Fibroblast of skin of abdomen (primary cell): ENCODE measurements around the gene OR1E2. TPM values are rescaled to one million over a fixed set of nuclear protein-coding genes. Genes with fewer than 3 reads are reported as not detected.
"Not testable (repeated sequence)": the region's sequence is repeated elsewhere in the genome, so short reads cannot be mapped to it uniquely, and the experiment has no call there.

Experiments
- DNase-seq: peaks from one replicate; pipeline ENCODE4 v3.0.0-alpha.2; 2013
- polyA plus RNA-seq, 2 experiments: library from polyadenylated mRNA; unstranded; fragments of 120-200 nt; gene quantifications; one replicate each; pipeline ENCODE4 v1.2.1, GENCODE V29; 2013; ENCODE audit not compliant: insufficient read length in 2 of 2

The OR1E2 gene
- not detected for polyA plus RNA-seq (2013, experiment 1 of 2; ENCODE audit: insufficient read length)
- polyA plus RNA-seq (2013, experiment 2 of 2; ENCODE audit: insufficient read length) = not detected

- no peak for DNase-seq
These were observed at the start of gene OR1E2 for GRCh38 chr17:3433741-3434140. Gene OR1E2 (minus strand): TSS chr17:3433841. CDS start chr17:3433841, 0 bp downstream.

DNA sequence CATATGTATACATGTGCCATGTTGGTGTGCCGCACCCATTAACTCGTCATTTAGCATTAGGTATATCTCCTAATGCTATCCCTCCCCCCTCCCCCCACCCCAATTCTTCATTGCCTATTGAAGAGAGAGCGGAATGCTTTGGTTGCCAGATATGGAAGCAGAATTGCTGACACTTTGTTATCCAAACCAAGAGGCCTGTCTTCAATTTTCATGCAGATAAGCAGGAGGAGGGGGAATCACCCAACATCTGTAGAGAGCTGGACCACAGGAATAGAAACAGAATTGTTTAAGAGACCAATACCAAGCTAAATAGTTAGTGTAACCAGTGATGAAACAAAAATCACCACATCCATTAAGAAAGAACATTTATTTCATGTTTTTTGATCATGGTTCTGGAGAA, 49.2 kb upstream of the OR1E2 start:
- DNase-seq = no peak

DNA sequence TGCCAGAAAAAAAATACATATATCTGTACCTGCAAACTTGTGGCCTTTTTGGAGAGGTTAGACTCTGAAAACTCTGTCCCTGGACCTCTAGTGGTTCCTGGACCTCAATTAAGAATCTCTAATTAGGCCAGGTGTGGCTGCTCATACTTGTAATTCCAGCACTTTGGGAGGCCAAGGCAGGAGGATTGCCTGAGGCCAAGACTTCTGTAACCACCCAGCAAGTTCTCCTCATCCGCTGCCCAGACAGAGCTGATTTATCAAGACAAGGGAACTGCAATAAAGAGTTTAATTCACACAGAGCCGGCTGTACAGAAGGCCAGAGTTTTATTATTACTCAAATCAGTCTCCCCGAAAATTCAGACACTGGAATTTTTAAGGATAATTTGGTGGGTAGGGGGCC, 46.3 kb upstream of the OR1E2 start:
- no peak for DNase-seq

- DNase-seq = no peak
These were observed 42.4 kb upstream of the OR1E2 start, which contains the start of gene ASPA for GRCh38 chr17:3475812-3476610. Gene ASPA (plus strand): TSS chr17:3475997. CDS start chr17:3476160, 163 bp downstream.

GRCh38 chr17:3475251-3475685, 41.6 kb upstream of the OR1E2 start:
- no peak for DNase-seq

DNA sequence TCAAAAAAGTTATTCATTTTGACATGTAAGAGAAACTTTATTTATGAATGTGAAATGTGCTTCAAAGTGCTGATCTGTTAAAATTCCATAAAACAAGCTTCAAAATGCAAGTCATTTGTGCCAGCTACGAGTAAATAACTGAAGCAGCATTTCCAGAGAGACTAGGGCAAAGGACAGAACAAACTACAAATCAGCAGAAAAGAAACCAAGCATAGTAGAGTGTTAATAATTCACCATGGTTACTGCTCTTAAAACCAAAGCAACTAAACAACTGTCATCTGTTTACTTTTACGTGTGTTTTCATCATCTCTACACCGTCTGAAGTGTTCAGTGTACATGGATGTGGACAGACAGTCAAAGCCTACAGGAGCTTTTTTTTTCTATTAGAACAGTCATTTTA, 40.6 kb upstream of the OR1E2 start:
- DNase-seq = no peak

- DNase-seq = no peak
These were observed 38.5 kb upstream of the OR1E2 start for GRCh38 chr17:3472137-3472536.

DNA sequence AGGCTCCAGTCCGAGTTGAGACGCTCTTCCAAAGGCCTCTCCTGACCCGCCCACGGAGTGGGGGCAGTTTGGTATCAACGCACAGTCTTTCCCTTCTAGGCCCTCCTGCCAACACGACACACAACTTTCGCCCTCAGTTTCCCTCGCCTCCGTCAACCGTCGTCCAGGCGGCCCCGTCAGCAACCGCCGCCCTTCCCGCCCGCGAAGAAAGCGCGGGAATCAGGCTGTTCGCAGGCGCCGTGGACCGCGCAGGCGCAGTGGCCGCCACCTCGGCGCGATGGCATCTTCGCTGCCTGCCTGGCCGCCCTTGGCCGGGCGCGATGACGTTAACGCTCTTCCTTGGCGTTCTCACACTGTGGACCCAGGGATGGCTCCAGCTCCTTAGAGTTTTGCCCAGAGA, 38.0 kb upstream of the OR1E2 start, which contains the start of gene SPATA22:
Gene SPATA22, minus strand, starts transcription at position 221 of the 400 bp plus-strand sequence. CDS start 2,494 bp downstream, outside the sequence.
- DNase-seq = no peak

- no peak for DNase-seq
These were observed 35.9 kb upstream of the OR1E2 start for GRCh38 chr17:3469529-3469928.

DNA sequence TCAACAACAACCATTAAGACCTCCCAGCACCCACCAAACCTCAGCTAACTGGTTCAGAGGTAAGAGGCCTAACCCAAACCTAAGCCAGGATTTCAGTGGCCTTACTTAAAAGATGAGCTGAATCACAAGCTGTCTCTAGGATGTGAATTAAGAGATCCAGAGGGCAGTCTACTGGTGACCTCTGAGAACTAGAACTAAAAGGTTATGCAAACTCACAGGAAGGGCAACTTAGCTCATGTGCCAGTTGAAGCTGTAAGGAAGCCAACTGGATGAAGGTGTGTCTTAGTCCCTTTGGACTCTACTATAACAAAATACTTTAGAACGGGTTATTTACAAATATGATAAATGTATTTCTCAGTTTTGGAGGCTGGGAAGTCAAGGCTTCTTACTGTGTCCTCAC, 32.7 kb upstream of the OR1E2 start:
- DNase-seq = not testable (repeated sequence)

GRCh38 chr17:3448059-3448665, 14.5 kb upstream of the OR1E2 start:
- DNase-seq = no peak

- no peak for DNase-seq
These were observed 14.0 kb upstream of the OR1E2 start for GRCh38 chr17:3447625-3448024.

- DNase-seq = no peak
These were observed 6.8 kb upstream of the OR1E2 start for GRCh38 chr17:3440451-3440850.

DNA sequence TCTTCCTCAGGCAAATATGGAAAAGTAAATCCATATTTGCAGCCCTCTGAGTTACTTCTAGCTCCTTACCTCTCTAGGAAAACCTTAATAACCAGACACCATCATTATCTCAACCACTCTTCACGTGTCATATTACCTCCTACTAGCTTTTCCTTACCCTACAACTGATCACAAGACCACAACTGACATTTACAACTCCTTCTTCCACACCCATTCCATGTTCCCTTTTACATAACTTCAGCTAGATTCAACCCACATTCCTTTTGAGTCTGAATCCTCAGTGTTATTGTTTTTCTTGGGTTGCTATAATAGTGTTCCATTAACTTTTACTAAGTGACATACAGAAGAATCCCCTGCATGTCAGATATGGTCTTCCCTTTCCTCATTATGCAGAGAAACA, 4.7 kb upstream of the OR1E2 start:
- no peak for DNase-seq

- not testable (repeated sequence) for DNase-seq
These were observed 426 bp downstream of the OR1E2 start for GRCh38 chr17:3433215-3433614.

DNA sequence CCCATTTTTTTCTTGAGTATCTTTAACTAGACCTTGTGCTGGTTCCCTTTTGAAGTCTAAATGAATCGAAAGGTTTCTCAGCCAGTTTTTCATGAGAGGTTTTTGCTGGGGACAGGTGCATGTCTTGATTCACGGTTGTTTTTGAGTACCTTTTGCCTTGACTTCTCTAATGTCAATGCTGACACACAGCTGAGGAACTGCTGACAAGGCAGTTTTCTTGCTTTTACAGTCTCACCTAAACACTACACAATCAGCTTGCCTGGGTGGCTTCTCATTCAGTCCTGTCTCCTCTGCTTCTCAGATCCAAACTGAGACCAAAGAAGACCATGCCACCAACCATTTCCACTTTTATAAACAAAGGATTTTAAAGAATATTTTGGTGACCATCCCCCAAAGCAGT, 15.4 kb downstream of the OR1E2 start:
- DNase-seq = no peak

- DNase-seq = no peak
These were observed 18.0 kb downstream of the OR1E2 start for GRCh38 chr17:3415610-3416009.

- DNase-seq = not testable (repeated sequence)
These were observed 21.4 kb downstream of the OR1E2 start for GRCh38 chr17:3412216-3412615.

GRCh38 chr17:3411070-3411469, 22.6 kb downstream of the OR1E2 start, which contains the start of gene OR3A3:
Gene OR3A3 (plus strand): TSS chr17:3411370.
- no peak for DNase-seq

DNA sequence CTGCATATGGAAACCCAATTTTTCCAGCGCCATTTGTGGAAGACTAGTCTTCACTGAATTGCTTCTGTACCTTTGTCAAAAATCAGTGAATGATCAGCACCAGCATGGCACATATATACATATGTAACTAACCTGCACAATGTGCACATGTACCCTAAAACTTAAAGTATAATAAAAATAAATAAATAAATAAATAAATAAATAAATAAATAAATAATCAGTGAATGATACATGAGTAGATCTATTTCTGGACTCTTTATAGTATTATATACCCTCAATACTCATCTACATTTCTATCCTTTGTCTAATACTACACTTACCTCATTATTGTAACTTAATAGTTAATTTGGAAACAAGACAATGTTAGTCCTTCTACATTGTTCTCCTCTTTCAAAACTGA, 29.8 kb downstream of the OR1E2 start:
- not testable (repeated sequence) for DNase-seq

DNA sequence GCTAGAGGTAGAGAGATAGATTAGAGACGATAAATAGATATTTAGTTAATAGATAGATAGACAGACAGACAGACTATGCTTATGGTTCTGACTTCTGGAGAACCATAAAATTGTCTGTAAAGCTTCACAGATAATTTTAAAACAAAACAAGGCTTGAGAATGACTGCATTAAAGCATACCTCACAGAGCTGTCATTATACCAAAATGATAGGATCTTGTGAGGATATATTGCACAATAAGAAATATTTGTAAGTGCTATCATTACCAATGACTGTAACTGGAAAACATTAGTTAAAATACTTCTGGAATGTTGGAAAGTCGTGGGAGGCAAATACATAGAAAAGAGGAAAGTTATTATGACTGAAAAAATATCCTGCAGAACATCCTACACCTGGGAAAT, 31.9 kb downstream of the OR1E2 start:
- DNase-seq = no peak

DNA sequence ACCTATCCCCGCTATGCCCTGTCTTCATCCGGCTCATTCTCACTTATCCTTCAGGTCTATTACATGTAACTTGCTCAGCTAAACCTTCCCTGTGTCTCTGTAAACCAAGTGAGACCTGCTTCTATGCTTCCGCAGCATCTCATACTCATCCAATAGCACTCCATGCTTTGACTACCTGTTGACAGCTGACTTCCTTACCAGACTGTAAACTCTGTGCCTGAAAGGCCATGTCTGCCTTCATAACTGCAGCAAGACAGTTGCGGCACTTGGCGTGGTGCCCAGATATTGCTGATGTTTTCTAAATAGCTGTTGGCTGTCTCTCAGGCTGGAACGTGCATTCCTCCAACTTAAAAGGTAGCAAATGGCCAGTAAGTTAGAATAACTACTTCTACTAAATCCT, 33.6 kb downstream of the OR1E2 start:
- DNase-seq = no peak

- no peak for DNase-seq
These were observed 35.3 kb downstream of the OR1E2 start, which contains the start of gene OR1E1 for GRCh38 chr17:3398310-3398709. Gene OR1E1 (minus strand): TSS chr17:3398410. CDS start chr17:3398410, 0 bp downstream.

DNA sequence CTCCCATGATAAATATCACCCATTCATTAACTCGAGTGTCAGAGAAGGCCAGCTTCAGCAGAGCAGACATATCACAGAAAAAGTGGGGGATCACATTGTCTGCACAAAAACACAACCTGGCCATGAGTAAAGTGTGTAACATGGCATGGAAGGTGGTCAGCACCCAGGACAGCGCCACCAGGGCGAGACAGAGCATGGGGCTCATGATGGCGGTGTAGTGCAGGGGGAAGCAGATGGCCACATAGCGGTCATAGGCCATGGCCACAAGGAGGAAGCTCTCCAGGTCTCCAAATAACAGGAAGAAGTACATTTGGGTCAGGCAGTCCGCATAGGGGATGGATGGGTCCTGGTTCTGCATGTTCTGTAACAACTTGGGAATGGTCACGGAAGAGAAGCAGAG, 35.8 kb downstream of the OR1E2 start:
- not testable (repeated sequence) for DNase-seq
